HEK293T (cell line): Measurements from ENCODE around the gene TRPC6.

Experiments used
- ELF4 ChIP-seq: fragments of 450-650 bp; IDR thresholded peaks from 2 replicates; pipeline ENCODE4 v1.6.1; 2017; ENCODE audit warnings: antibody characterized with exemption
- FOXA1 ChIP-seq: fragments of 450-650 bp; IDR thresholded peaks from 2 replicates; pipeline ENCODE4 v1.6.1; 2016; ENCODE audit warnings: mild to moderate bottlenecking
- FOXK2 ChIP-seq: fragments of 450-650 bp; IDR thresholded peaks from 2 replicates; pipeline ENCODE4 v1.6.1; 2016; ENCODE audit warnings: mild to moderate bottlenecking
- FOXM1 ChIP-seq: fragments of 450-650 bp; IDR thresholded peaks from 2 replicates; pipeline ENCODE4 v1.6.1; 2017; ENCODE audit warnings: mild to moderate bottlenecking, borderline replicate concordance
- HDGF ChIP-seq: fragments of 450-650 bp; IDR thresholded peaks from 2 replicates; pipeline ENCODE4 v1.6.1; 2017; ENCODE audit warnings: antibody characterized with exemption, borderline replicate concordance
- PKNOX1 ChIP-seq: fragments of 450-650 bp; IDR thresholded peaks from 2 replicates; pipeline ENCODE4 v1.6.1; 2016
- SP1 ChIP-seq: fragments of 450-650 bp; IDR thresholded peaks from 2 replicates; pipeline ENCODE4 v1.6.1; 2017
- SUZ12 ChIP-seq: fragments of 450-650 bp; IDR thresholded peaks from 2 replicates; pipeline ENCODE4 v1.6.1; 2016; ENCODE audit warnings: mild to moderate bottlenecking
- TARDBP ChIP-seq: fragments of 450-650 bp; IDR thresholded peaks from 2 replicates; pipeline ENCODE4 v1.6.1; 2016
- ZNF384 ChIP-seq: fragments of 450-650 bp; IDR thresholded peaks from 2 replicates; pipeline ENCODE4 v1.6.1; 2016

GRCh38 chr11:101600924-101601323 is 17.1 kb upstream of the TRPC6 start:
- TF ChIP-seq TARDBP (no peak), SUZ12 (no peak), HDGF (no peak), FOXK2 (no peak), FOXA1 (no peak), FOXM1 (no peak), SP1 (no peak), ELF4 (no peak), ZNF384 (no peak), PKNOX1 (no peak)
